ENCODE results near the gene PSD2.

- no peak for TF ChIP-seq CTCF (conservative IDR thresholded peaks at IDR 0.05)
- TF ChIP-seq ZFX (IDR thresholded peaks at IDR 0.05), result no peak
These were observed 9.3 kb downstream of the PSD2 start for GRCh38 chr5:139804800-139805397.

Measured in C4-2B (cell line).